Right renal cortex interstitium (tissue), 3 donors: Measurements from ENCODE around the gene NCMAP. TPM values are rescaled to one million over a fixed set of nuclear protein-coding genes. Genes with fewer than 3 reads are reported as not detected.
"Not testable (repeated sequence)": the region's sequence is repeated elsewhere in the genome, so short reads cannot be mapped to it uniquely, and the experiment has no call there.

ENCODE experiments used
- DNase-seq, 3 donors: peaks; one replicate each; pipeline ENCODE4 v3.0.0-alpha.2; 2013; ENCODE audit warnings: low read depth in 3 of 3, low spot score in 2 of 3
- polyA plus RNA-seq, 3 donors: library from polyadenylated mRNA; unstranded; fragments of 120-200 nt; gene quantifications; one replicate each; pipeline ENCODE4 v1.2.1, GENCODE V29; 2013; ENCODE audit not compliant: insufficient read length in 3 of 3

NCMAP gene, protein sequence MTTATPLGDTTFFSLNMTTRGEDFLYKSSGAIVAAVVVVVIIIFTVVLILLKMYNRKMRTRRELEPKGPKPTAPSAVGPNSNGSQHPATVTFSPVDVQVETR
- polyA plus RNA-seq, result under 1 TPM; 0.58 to 0.87 (median 0.71) TPM

DNA sequence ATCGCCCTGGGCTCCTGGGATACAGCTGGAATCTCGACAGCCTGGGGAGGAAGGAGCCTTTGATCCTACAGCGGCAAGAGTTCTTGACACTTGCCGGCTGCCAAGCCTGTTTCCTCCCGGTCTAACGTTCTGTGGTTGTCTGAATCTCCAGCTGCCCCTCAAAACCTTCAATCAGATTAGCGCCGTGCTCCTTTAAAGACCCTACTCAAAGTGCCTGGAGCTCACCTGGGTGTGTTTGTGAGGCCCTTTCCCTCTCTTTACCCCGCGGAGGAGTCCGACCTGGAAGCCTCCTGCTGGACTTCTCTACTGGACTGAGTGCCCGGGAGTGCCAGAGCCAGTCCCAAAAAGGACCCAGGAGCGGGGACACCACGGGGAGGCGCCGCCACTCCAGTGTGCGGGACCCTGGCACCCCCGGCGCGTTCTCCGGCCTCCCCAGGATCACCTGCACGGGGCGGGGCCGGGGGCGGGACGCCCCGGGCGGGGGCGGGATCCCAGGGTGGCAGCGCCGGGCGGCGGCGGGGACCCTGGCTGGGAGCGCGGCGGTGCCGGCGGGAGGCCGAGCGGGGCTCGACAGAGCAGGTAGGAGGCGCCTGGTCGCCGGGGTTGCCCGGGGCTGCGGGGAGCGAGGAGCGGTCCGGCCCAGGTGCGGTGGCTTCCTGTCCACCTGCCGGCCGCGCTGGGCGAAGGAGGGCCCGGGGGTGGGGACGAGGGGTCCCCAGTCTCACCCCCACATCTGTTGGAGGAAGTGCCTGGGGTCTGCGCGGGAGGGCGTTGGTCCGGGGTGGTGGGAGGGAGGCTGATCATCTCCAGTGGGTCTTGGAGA lies at the start of gene NCMAP:
NCMAP (plus strand) TSS at position 497 of the 823 bp plus-strand sequence. CDS start 39,344 bp downstream, outside the sequence.
- no peak for DNase-seq

DNA sequence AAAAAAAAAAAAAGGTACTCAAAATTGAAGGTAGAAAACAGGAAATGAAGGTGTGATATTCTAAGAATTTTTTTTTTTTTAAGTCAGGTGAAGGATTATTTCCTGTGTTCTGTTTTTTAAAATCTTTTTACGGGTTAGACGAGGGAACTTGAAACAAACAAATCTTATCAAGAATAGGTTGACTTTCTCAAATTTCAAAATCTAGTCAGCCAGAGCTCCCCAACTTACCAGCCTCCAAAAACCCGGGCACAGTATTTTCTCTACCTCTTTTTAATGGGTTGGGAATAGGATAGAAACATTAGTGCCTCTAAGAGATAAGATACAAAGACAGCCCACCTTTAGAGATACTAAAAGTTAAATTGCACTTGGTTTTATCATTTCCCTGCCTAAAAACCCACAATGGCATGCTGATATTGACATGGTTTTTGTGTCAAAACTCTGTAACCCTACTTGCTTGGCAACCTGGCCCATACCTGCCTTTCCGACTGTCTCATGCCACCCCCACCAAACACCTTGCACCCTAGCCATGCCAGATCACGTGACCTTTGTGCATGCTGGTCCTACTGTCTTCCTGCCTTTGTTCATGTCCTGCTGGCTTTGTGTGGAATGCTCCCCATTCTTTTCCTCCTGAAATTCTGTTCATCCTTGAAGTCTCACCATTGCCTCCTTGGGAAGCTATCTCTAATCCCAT lies 49.1 kb upstream of the NCMAP start:
- DNase-seq, result no peak

DNA sequence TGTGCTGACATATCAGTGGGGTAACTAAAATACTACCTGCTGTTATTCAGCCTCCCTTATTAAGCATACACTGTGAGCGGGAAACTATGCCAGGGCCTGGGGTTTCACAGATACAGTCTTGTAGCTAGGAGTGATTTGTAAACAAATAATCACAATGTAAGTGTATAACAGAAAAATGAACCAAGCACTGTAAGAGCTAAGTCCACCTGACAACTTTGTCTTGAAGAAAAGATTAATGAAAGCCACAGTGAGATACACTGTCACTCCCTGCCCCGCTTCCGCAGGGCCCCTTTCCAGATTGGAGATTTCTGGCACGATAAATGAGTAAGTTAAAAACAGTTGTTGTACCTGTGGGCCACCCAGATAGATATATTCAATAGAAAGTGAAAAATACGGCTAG lies 48.5 kb upstream of the NCMAP start:
- no peak for DNase-seq

DNA sequence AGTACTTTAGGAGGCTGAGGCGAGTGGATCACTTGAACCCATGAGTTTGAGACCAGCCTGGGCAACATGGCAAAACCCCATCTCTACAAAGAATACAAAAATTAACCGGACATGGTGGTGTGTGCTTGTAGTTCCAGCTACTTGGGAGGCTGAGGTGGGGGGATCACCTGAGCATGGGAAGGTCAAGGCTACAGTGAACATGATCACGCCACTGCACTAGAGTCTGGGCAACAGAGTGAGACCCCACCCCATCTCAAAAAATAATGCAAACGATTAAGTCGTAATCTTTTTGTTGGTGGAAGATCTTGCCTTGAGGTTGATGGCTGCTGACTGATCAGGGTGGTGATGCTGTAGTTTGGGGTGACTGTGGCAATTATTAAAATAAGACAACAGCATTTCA lies 47.0 kb upstream of the NCMAP start:
- no peak for DNase-seq

DNA sequence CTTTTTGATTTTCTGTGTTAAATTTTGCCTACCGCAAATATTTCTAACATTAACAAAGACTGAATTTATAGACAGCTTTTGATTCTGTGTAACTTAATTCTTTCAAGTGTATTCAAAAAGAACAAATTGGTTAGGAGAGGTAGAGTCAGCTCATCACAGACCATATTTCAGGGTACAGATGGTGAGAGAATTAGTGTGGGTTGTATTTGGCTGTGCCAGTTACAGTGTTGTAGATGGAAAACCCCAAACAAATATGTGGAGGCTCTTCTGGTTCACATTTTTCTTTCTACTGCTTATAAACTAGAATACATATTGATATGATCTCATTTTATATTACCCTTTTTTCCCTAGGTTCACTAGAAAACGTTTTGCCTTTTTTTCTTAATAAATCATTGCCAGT lies 42.2 kb upstream of the NCMAP start:
- no peak for DNase-seq

DNA sequence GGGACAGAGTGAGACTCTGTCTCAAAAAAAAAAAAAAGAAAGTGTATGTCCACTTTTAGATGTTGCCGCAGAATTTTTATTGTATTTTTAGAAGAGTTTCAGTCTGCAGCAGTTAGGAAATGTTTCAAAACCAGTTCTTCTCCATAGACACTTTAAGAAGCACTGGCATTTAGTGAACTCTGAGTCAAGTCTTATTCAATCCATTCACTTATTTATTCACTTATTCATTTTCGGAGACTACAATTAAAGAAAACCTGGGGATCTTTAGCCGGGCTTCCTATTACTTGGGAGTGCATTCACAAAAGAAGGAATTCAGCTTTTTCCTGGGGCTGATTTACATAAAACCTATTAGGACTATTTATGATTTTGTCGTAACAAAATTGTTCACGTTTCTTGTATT lies 40.9 kb upstream of the NCMAP start:
- no peak for DNase-seq

DNA sequence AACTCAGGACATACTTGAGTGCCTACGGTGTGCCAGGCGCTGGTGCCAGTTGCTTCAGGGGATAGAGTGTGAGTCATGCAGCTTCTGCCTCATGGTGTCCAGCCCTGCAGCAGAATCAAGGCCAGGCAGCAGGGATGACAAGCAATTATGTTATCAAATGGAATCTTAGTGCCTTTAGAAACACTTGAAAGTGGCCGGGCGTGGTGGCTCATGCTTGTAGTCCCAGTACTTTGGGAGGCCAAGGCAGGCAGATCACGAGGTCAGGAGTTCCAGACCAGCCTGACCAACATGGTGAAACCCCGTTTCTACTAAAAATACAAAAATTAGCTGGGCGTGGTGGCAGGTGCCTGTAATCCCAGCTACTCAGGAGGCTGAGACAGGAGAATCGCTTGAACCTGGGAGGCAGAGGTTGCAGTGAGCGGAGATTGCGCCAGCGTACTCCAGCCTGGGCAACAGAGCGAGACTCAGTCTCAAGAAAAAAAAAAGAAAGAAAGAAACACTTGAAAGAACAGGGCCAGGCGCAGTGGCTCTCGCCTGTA lies 40.1 kb upstream of the NCMAP start:
- not testable (repeated sequence) for DNase-seq

DNA sequence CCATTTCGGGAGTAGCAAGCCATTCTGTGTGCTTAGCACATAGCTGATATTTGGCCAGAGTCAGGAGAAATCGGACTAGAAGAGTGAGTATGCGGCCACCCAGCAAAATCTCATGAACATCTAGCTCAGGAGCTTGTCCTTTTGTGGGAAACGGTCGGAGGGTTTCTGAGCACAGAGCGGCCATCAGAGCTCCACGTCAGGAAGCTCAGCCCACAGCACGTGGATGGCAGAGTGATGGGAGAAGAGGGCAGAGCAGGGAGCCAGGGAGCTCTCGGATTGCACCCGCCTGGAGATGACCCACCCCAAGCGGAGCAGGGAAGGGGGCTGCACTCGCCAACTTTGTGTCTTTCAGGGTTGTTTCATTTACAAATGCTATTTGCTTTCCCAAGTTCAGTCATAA lies 39.4 kb upstream of the NCMAP start:
- DNase-seq, result no peak

DNA sequence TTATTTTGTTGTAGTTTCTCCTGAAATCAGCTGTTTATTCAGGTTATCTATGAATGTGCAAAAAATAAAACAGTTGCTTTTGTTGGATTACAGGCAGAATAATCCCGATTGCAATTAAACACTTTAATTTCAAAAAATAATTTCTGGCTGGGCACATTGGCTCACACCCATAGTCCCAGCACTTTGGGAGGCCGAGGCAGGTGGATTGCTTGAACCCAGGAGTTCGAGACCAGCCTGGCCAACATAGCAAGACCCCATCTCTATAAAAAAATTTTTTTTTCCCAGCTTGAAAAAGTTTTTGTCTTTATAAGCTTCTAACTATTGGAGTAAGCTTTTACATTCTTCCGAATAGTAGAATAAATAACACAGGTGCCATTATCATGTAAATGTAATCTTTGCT lies 38.0 kb upstream of the NCMAP start:
- DNase-seq, result no peak

DNA sequence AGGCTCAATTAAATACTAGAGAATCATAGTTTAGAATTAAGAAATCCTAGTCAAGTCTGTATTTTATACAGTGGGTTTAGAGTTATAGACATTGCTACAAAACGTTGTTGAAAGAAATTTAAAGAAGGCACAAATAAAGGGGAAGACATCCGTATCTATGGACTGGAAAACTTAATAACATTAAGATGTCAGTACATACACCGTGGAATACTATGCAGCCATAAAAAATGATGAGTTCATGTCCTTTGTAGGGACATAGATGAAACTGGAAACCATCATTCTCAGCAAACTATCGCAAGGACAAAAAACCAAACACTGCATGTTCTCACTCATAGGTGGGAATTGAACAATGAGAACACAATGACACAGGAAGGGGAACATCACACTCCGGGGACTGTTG lies 35.6 kb upstream of the NCMAP start:
- DNase-seq, result not testable (repeated sequence)

DNA sequence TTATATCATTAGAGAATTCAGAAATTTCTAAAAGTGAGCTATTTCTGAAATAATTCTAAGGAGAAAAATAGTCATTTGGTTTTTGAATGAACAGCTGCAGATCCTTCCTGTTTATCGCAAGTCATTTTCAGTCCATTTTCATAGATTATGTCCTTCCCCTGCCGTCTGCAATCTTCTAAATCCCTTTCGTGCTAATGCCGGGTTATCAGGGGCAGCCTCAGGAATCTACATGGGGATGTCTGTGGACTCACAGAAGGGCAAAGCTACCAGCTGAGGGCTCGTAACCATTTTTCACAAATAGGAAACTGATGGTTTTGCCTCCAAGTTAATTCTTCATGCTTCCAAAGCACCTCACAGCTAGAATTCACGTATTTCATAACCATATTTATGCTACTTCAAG lies 30.3 kb upstream of the NCMAP start:
- no peak for DNase-seq

DNA sequence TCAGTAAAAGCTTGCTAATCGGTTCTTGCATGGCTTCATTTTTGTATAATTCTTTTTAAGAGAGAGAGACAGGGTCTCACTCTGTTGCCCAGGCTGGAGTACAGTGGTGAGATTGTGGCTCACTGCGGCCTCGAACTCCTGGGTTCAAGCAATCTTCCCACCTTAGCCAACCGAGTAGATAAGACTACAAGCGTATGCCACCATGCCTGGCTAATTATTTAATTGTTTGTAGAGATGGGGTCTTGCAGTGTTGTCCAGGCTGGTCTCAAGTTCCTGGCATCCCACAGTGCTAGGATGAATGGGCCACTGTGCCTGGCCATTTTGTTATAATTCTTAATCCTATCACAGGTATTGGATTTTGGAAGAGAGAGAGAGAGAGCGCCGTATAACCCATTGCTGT lies 29.8 kb upstream of the NCMAP start:
- DNase-seq, result no peak

DNA sequence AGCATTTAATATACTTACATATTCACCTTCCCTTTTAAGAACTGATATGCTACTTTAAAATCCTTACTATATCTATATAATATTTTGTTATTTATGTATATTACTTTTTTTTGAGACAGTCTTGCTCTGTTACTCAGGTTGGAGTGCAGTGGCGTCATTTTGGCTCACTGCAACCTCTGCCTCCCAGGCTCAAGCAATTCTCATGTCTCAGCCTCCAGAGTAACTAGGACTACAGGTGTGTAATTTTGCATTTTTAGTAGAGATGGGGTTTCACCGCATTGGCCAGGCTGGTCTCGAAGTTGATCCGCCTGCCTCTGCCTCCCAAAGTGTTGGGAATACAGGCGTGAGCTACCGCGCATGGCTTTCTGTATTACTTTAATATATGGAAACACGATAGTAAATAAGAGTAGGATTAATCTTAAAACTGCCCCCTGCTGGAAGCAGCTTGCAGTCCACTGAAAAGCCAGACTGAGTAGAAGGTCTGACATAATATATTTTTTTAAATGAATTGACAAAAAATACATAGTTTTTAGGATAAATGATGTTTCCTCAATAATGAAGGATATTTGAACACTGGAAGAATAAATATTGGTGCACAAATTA lies 28.8 kb upstream of the NCMAP start:
- no peak for DNase-seq

DNA sequence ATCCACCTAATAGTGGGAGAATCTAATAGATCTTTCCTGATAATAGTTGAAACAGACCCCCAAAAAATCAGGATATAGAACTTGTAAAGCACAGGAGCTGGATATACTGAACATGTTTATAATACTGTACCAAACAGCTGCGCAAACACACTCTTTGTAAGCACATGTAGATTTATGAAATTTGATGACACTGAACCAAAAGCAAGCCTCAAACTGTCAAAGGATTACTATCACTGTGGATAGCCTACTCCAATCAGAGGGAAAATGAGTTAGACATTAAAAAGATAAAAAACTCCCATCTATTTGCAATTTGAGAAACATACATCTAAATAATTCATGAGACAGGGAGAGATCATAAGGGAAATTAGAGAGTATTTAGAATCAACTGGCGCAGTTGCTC lies 27.1 kb upstream of the NCMAP start:
- DNase-seq, result no peak

DNA sequence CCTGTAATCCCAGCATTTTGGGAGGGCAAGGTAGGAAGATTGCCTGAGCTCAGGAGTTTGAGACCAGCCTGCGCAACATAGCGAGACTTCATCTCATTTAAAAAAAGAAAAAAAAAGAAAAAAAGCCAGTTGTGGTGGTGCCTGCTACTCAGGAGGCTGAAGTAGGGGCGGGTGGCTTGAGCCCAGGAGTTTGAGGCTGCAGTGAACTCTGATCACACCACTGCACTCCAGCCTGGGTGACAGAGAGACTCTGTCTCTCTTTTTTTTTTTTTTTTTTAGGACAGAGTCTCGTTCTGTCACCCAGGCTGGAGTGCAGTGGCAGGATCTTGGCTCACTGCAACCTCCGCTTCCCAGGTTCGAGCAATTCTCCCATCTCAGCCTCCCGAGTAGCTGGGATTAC lies 26.6 kb upstream of the NCMAP start:
- not testable (repeated sequence) for DNase-seq

DNA sequence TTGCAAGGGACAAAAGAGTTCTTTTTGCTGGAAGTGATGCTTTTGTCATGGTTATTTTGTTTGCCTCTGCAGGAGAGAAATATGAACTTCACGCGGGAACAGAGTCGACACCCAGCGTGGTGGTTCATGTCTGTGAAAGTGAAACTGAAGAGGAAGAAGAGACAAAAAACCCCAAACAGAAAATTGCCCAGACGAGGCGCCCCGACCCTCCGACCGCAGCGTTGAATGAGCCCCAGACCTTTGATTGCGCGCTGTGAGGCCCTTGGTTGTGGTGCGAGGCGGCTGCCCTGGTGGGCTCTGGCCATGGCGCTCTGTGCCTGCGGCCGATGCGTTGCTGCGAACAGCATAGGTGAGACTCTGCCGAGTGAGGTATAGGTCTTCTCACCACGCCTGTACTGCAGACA lies 20.9 kb upstream of the NCMAP start:
- no peak for DNase-seq

DNA sequence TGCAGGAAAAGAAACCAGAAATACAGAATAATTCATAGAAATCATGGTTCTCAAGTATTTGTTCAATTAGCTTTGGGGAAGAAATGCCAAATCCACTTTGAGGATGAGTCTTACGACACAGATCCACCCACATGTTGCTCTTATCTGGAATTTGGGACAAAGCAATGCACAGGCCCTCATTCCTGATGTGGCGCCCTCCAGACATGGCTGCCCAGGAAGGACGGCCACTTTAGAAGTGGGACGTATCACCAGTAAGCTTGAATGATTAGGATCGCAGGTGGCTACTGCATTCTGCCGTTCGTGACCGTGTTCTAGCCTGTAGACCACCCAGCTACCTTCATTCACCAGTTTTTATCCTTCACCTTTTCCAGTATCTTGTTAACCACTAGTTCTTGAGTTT lies 20.1 kb upstream of the NCMAP start:
- no peak for DNase-seq

DNA sequence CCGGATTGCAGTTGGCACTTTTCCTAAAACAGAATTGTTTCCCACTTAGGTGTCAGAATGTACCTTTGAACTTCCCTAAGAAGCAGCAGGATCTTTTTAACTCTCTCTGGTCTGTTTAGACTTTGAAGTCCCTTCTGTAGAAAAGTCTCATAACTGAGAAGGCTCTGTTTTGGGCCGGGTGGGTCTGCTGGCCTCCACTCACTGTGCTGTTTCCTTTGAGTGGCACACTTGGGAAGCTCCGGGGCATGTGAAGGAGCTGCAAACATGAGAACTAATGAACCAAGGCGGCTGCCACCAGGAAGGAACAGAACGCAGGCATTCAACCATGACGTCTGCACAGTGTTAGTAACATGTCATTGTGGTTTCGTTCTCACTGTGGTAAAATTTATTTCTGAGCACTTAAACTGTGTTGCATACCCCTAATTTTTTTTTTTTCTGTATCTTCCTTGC lies 19.5 kb upstream of the NCMAP start:
- peak in 1 of 3 donors; percentile 65 for DNase-seq

DNA sequence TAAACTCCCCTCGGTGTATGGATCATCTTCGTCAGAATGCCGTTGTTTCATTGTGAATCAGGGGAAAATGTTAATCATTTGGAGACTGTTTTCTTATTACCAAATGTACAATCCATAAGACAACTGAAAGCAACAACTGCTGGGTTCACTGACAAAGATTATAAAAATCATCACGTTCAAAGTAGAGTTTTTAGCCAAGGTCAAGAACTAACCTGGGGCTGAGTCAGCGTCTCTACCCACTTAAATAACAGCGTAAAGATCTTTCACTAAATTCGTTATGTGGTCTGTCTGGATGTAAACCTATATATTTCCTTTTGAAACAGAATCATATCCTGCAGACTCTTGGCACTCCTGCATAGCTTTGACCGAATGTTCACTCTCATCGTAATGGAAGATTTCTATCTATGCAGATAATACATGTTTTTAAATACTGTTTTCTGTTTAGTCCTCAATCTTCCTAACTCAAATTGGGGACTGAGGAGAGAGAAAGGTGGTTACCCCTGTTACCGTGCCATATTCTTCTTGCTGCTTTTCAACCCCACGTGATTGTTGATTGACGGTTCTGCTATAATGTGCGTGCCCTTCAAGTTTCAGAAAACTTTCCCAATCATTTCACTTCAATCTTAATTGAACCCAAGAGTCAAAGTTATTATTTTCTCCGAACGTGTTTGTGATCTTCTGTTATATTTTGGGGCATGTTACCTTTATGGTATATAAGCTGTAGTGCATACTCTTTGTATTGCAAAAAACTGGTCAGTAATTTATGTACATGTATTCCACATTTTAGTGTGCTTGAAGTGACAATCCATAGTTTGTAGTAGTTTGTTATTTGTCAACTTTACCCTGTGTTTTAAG lies 15.6 kb upstream of the NCMAP start:
- DNase-seq, result no peak
